HepG2 (cell line): ENCODE data around the gene FXYD5. TPM values are rescaled to one million over a fixed set of nuclear protein-coding genes. Genes with fewer than 3 reads are reported as not detected.

Experiments used
- BCL6 ChIP-seq: IDR thresholded peaks from 2 replicates; pipeline ENCODE4 v1.6.1; 2016; ENCODE audit warnings: missing genetic modification reagents, missing compliant biosample characterization
- MYC ChIP-seq: sonication (generic); formaldehyde crosslinking; IDR thresholded peaks from 2 replicates; pipeline ENCODE4 v1.9.0; 2021; ENCODE audit warnings: missing genetic modification reagents, borderline replicate concordance
- TARDBP ChIP-seq: sonication (generic); formaldehyde crosslinking; IDR thresholded peaks from 2 replicates; pipeline ENCODE4 v1.8.0; 2022; ENCODE audit warnings: mild to moderate bottlenecking, missing genetic modification reagents
- XRCC5 ChIP-seq: fragments of 200-400 bp; formaldehyde crosslinking; optimal IDR thresholded peaks from 2 replicates; pipeline ENCODE3; 2017; ENCODE audit warnings: mild to moderate bottlenecking, low read length
- ZFP90 ChIP-seq: sonication (generic); formaldehyde crosslinking; IDR thresholded peaks from 2 replicates; pipeline ENCODE4 v1.8.0; 2022; ENCODE audit warnings: missing genetic modification reagents, mild to moderate bottlenecking, inconsistent platforms, borderline replicate concordance
- ZNF460 ChIP-seq: sonication (generic); formaldehyde crosslinking; IDR thresholded peaks from 2 replicates; pipeline ENCODE4 v1.5.1; 2020; ENCODE audit warnings: missing genetic modification reagents, mild to moderate bottlenecking, borderline replicate concordance
- ZNF609 ChIP-seq: sonication (generic); formaldehyde crosslinking; IDR thresholded peaks from 2 replicates; pipeline ENCODE4 v1.4.0; 2020; ENCODE audit warnings: mild to moderate bottlenecking, missing genetic modification reagents, borderline replicate concordance
- polyA plus RNA-seq, 8 experiments: library from polyadenylated mRNA; depleted of rRNA in 3 of 8; stranded (reverse) in 7 of 8; unstranded in 1 of 8; fragments of >200 nt; fragmentation: Illumina TruSeq in 4 of 8; extraction: Trizol in 4 of 8; gene quantifications; 2 replicates each; pipeline versions ENCODE4 v1.2.1 to v1.2.3, GENCODE V29; 2011 to 2016; ENCODE audit warnings: low read depth in 4 of 8, missing spikeins in 1 of 8, mixed read lengths in 1 of 8; ENCODE audit not compliant: insufficient read depth in 1 of 8
- total RNA-seq, 5 experiments: library from RNA; depleted of rRNA; stranded (reverse); fragments of >200 nt; fragmentation: Illumina TruSeq; extraction: Trizol; gene quantifications; 2 replicates each; pipeline ENCODE4 v1.2.3, GENCODE V29; 2016; ENCODE audit warnings: low read depth in 1 of 5

Gene FXYD5
- total and polyA plus RNA-seq, 2 of the 13 experiments (the other 11 are each of a cell fraction or from before 2014, with no cell fraction given), result 0.65 TPM; not detected in 1

GRCh38 chr19:35213663-35214632, 59.4 kb downstream of the FXYD5 start (continued):
- TF ChIP-seq ZNF460 (CRISPR knock-in tag) (no peak), TARDBP (CRISPR knock-in tag) (no peak), ZNF609 (CRISPR knock-in tag) (no peak), XRCC5 (no peak), MYC (CRISPR knock-in tag) (no peak), ZFP90 (no peak), BCL6 (CRISPR knock-in tag) (no peak)
- TF ChIP-seq, all 625 proteins: peak for 0
